Measurements from ENCODE around the gene BBS12. TPM values are rescaled to one million over a fixed set of nuclear protein-coding genes. Genes with fewer than 3 reads are reported as not detected.

The BBS12 gene
- total RNA-seq, 6 experiments from 2014 or later = 0.25 to 1.1 (median 0.65) TPM

DNA sequence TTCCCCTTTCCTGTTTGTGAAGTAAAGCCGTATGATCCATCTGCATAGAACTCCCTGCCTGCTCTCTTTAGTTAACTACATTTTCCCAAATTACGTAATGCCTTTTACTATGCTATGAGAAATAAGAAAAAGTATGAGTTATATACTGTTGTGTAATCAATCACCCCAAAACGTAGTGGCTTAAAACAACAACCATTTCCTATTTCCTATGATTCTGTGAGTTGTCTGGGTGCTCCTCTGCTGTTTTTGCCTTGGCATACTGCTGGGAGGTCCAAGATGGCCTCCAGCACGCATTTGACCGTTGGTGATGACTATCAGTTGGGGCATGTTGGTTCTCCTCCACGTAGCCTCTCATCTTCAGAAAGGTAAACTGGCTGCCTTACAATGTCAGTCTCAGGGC lies 39.8 kb downstream of the BBS12 start:
- H3K27ac ChIP-seq = no peak overlapping the region
- DNase-seq = no peak
- H3K27me3 ChIP-seq = no peaks in the 10 kb centered on the region
- ATAC-seq = no peak
- peaks cover 0 to 1% (median 0%) of the 10 kb centered on the region in 4 donors for H3K4me1 ChIP-seq
- 74% methylated on average over 5 of the region's 6 CpGs for WGBS (ENCODE audit: insufficient coverage, low coverage, low lambda C conversion rate, missing lambda C conversion rate)
- H3K36me3 ChIP-seq = no peaks in the 10 kb centered on the region
- intact Hi-C loops (cut with DNase I) = no loop called here
- no peak overlapping the region for H3K4me3 ChIP-seq
- TF ChIP-seq, protein P1, sequence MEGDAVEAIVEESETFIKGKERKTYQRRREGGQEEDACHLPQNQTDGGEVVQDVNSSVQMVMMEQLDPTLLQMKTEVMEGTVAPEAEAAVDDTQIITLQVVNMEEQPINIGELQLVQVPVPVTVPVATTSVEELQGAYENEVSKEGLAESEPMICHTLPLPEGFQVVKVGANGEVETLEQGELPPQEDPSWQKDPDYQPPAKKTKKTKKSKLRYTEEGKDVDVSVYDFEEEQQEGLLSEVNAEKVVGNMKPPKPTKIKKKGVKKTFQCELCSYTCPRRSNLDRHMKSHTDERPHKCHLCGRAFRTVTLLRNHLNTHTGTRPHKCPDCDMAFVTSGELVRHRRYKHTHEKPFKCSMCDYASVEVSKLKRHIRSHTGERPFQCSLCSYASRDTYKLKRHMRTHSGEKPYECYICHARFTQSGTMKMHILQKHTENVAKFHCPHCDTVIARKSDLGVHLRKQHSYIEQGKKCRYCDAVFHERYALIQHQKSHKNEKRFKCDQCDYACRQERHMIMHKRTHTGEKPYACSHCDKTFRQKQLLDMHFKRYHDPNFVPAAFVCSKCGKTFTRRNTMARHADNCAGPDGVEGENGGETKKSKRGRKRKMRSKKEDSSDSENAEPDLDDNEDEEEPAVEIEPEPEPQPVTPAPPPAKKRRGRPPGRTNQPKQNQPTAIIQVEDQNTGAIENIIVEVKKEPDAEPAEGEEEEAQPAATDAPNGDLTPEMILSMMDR (IDR thresholded peaks at IDR 0.05) = no peak
- TF ChIP-seq POLR2A (IDR thresholded peaks at IDR 0.05) = no peak
- no peaks in the 10 kb centered on the region for H3K9me3 ChIP-seq

- H3K9me3 ChIP-seq = no peaks in the 10 kb centered on the region
- no peak for DNase-seq
- no peak for TF ChIP-seq POLR2A (IDR thresholded peaks at IDR 0.05)
- TF ChIP-seq, protein P1 (IDR thresholded peaks at IDR 0.05) = no peak
- no peak overlapping the region for H3K4me3 ChIP-seq
- H3K36me3 ChIP-seq = no peaks in the 10 kb centered on the region
- no peaks in the 10 kb centered on the region for H3K27me3 ChIP-seq
- intact Hi-C loops (cut with DNase I) = no loop called here
- H3K4me1 ChIP-seq = no peaks in the 10 kb centered on the region
- no peak overlapping the region for H3K27ac ChIP-seq
- no peak for ATAC-seq
Measured at GRCh38 chr4:122772986-122773385, 40.5 kb downstream of the BBS12 start.

- H3K9me3 ChIP-seq = no peaks in the 10 kb centered on the region
- 85% methylated on average over 3 of the region's 3 CpGs for WGBS (ENCODE audit: insufficient coverage, low coverage, low lambda C conversion rate, missing lambda C conversion rate)
- no peaks in the 10 kb centered on the region for H3K27me3 ChIP-seq
- H3K4me3 ChIP-seq = no peak overlapping the region
- DNase-seq = no peak
- no peaks in the 10 kb centered on the region for H3K4me1 ChIP-seq
- H3K36me3 ChIP-seq = no peaks in the 10 kb centered on the region
- no peak for TF ChIP-seq POLR2A (IDR thresholded peaks at IDR 0.05)
- TF ChIP-seq, protein P1 (IDR thresholded peaks at IDR 0.05) = no peak
- intact Hi-C loops (cut with DNase I) = no loop called here
- ATAC-seq = no peak
- no peak overlapping the region for H3K27ac ChIP-seq
Measured at GRCh38 chr4:122775039-122775438, 42.5 kb downstream of the BBS12 start.

GRCh38 chr4:122775987-122776836 lies 43.7 kb downstream of the BBS12 start:
- 89% methylated on average over 6 of the region's 6 CpGs for WGBS (ENCODE audit: insufficient coverage, low coverage, low lambda C conversion rate, missing lambda C conversion rate)
- DNase-seq (no peak), ATAC-seq (no peak)
- Histone ChIP-seq H3K36me3 (no peaks in the 10 kb centered on the region), H3K4me3 (no peak overlapping the region), H3K4me1 (no peaks in the 10 kb centered on the region), H3K27ac (no peak overlapping the region), H3K9me3 (no peaks in the 10 kb centered on the region), H3K27me3 (no peaks in the 10 kb centered on the region)
- intact Hi-C loops (cut with DNase I) = no loop called here
- no peak for TF ChIP-seq POLR2A (IDR thresholded peaks at IDR 0.05)
- TF ChIP-seq, protein P1 (IDR thresholded peaks at IDR 0.05) = no peak
